HepG2 (cell line): ENCODE measurements around the gene KLHL36. TPM values are rescaled to one million over a fixed set of nuclear protein-coding genes. Genes with fewer than 3 reads are reported as not detected.

Source experiments
- ATAC-seq: fragments of 200-7000 bp; cut with Tn5 transposase; 3 replicates; pipeline ENCODE4 v1.9.1; 2020; ENCODE audit warnings: mild to moderate bottlenecking, moderate library complexity
- BruUV-seq: library from RNA; stranded (reverse); fragments of 400-500 nt; replicated peaks from 2 replicates; lab custom pipeline; 2021; lab: Mats Ljungman, UMichigan
- CTCF ChIA-PET: fragments of 300-600 bp; formaldehyde crosslinking; extraction: SDS; loops from one replicate; lab custom pipeline; 2021; ENCODE audit warnings: low total read pairs, inconsistent platforms, low intra/inter-chr PET ratio; lab: Yijun Ruan, JAX
- POLR2A ChIA-PET: fragments of 350-600 bp; sonication (Branson Sonifier 250); formaldehyde crosslinking; loops from one replicate; lab custom pipeline; 2020; ENCODE audit warnings: antibody characterized with exemption, inconsistent platforms; lab: Yijun Ruan, JAX
- DNase-seq: peaks from one replicate; pipeline ENCODE4 v3.0.0-alpha.2; 2015; ENCODE audit warnings: low spot score
- FAIRE-seq: peaks from 3 replicates; lab custom pipeline; 2011; peaks lifted over from hg19 to GRCh38; lab: Jason Lieb, UNC
- H2AFZ ChIP-seq: one replicate; pipeline ENCODE4 v1.6.1; 2011; ENCODE audit warnings: low read length, inconsistent platforms
- H3K27ac ChIP-seq: fragments of 300-600 bp; 3 replicates; pipeline ENCODE4 v1.8.0; 2011; ENCODE audit warnings: mixed run types, mild to moderate bottlenecking, mixed read lengths, low read length, inconsistent platforms; ENCODE audit not compliant: insufficient read depth; ENCODE audit errors: extremely low read length
- H3K27me3 ChIP-seq, 2 experiments: fragments of 200-600 bp in 1 of 2; 2 replicates in 1 of 2; 3 replicates in 1 of 2; pipeline versions ENCODE4 v1.6.0 to v1.8.0; 2011; ENCODE audit warnings: low read length in 2 of 2, mild to moderate bottlenecking in 2 of 2, moderate library complexity in 2 of 2, inconsistent platforms in 1 of 2; ENCODE audit not compliant: insufficient read depth in 2 of 2, control insufficient read depth in 1 of 2
- H3K36me3 ChIP-seq, 2 experiments: fragments of 200-600 bp in 1 of 2; replicated peaks in 1 of 2; 2 replicates in 1 of 2; 3 replicates in 1 of 2; pipeline versions ENCODE4 v1.5.1 to v1.8.0; 2011; ENCODE audit warnings: low read length in 2 of 2, inconsistent platforms in 1 of 2; ENCODE audit not compliant: insufficient read depth in 2 of 2, control insufficient read depth in 1 of 2
- H3K4me1 ChIP-seq: 2 replicates; pipeline ENCODE4 v1.5.1; 2012; ENCODE audit warnings: low read length, inconsistent platforms; ENCODE audit not compliant: insufficient read depth
- H3K4me2 ChIP-seq: 2 replicates; pipeline ENCODE4 v1.6.0; 2011; ENCODE audit warnings: low read depth, low read length, inconsistent platforms
- H3K4me3 ChIP-seq, 3 experiments: fragments of 200-600 bp in 1 of 3; sonication (generic), shearing (Covaris generic) in 1 of 3; replicated peaks in 1 of 3; 2 replicates each; pipeline ENCODE4 v1.5.1; 2011 to 2016; ENCODE audit warnings: low read length in 3 of 3, inconsistent platforms in 2 of 3, low read depth in 2 of 3, mild to moderate bottlenecking in 2 of 3, control low read depth in 1 of 3, mixed read lengths in 1 of 3; ENCODE audit not compliant: insufficient read depth in 1 of 3
- H3K79me2 ChIP-seq: one replicate; pipeline ENCODE4 v1.6.1; 2011; ENCODE audit warnings: low read length, inconsistent platforms; ENCODE audit not compliant: insufficient read depth
- H3K9ac ChIP-seq: 2 replicates; pipeline ENCODE4 v1.6.0; 2011; ENCODE audit warnings: mild to moderate bottlenecking, low read depth, low read length, inconsistent platforms; ENCODE audit not compliant: insufficient read depth
- H3K9me3 ChIP-seq: 2 replicates; pipeline ENCODE4 v1.5.1; 2012; ENCODE audit warnings: mild to moderate bottlenecking, low read length
- H4K20me1 ChIP-seq: 2 replicates; pipeline ENCODE4 v1.6.0; 2011; ENCODE audit warnings: inconsistent platforms, mild to moderate bottlenecking, low read length, moderate library complexity; ENCODE audit not compliant: insufficient read depth
- HES4 ChIP-seq: sonication (generic); formaldehyde crosslinking; IDR thresholded peaks from 2 replicates; pipeline ENCODE4 v1.9.0; 2021; ENCODE audit warnings: mild to moderate bottlenecking, missing genetic modification reagents, borderline replicate concordance
- KDM3A ChIP-seq: IDR thresholded peaks from 2 replicates; pipeline ENCODE4 v1.6.1; 2018; ENCODE audit warnings: low read depth, missing compliant biosample characterization
- PITX1 ChIP-seq: sonication (generic); formaldehyde crosslinking; IDR thresholded peaks from 2 replicates; pipeline ENCODE4 v1.5.1; 2020; ENCODE audit warnings: mild to moderate bottlenecking, missing genetic modification reagents
- SNRNP70 ChIP-seq: fragments of 200-400 bp; formaldehyde crosslinking; IDR thresholded peaks from 2 replicates; pipeline ENCODE4 v1.6.1; 2017; ENCODE audit warnings: mild to moderate bottlenecking, low read depth, low read length, moderate library complexity
- UBTF ChIP-seq: sonication (generic); formaldehyde crosslinking; IDR thresholded peaks from 2 replicates; pipeline ENCODE4 v1.4.0; 2020; ENCODE audit warnings: mild to moderate bottlenecking, missing genetic modification reagents
- ZNF687 ChIP-seq: sonication (generic); formaldehyde crosslinking; IDR thresholded peaks from 2 replicates; pipeline ENCODE4 v1.5.1; 2020; ENCODE audit warnings: mild to moderate bottlenecking, missing genetic modification reagents, moderate library complexity
- WGBS: methylation state at CpG from one replicate; pipeline ENCODE4 v1.1.6; 2017; ENCODE audit warnings: low lambda C conversion rate; 5-methylcytosine and 5-hydroxymethylcytosine counted together
- in situ Hi-C: cut with HindIII; loops from 2 replicates; pipeline ENCODE4 v1.10.0; 2017; ENCODE audit warnings: low pct_unique_long_range_greater_than_20kb; ENCODE audit not compliant: extremely low pct_ligation_motif_present
- intact Hi-C: fragments of 100-400 bp; cut with micrococcal nuclease; formaldehyde crosslinking; loops from one replicate; pipeline ENCODE4 v1.10.0; 2022; ENCODE audit not compliant: unreplicated experiment
- polyA plus RNA-seq, 8 experiments: library from polyadenylated mRNA; depleted of rRNA in 3 of 8; stranded (reverse) in 7 of 8; unstranded in 1 of 8; fragments of >200 nt; fragmentation: Illumina TruSeq in 4 of 8; extraction: Trizol in 4 of 8; gene quantifications; 2 replicates each; pipeline versions ENCODE4 v1.2.1 to v1.2.3, GENCODE V29; 2011 to 2016; ENCODE audit warnings: low read depth in 4 of 8, missing spikeins in 1 of 8, mixed read lengths in 1 of 8; ENCODE audit not compliant: insufficient read depth in 1 of 8
- total RNA-seq, 5 experiments: library from RNA; depleted of rRNA; stranded (reverse); fragments of >200 nt; fragmentation: Illumina TruSeq; extraction: Trizol; gene quantifications; 2 replicates each; pipeline ENCODE4 v1.2.3, GENCODE V29; 2016; ENCODE audit warnings: low read depth in 1 of 5

Gene KLHL36
- total and polyA plus RNA-seq, 2 of the 13 experiments (the other 11 are each of a cell fraction or from before 2014, with no cell fraction given) = 24.3 to 26.0 TPM

- H3K4me3 ChIP-seq = no peak overlapping the region; a peak in 1 of 6 replicates
- POLR2A ChIA-PET = no interaction called here
- BruUV-seq = no TSS peak
- CTCF ChIA-PET = no interaction called here
- in situ Hi-C loops = no loop called here
- no peaks in the 10 kb centered on the region for H3K9me3 ChIP-seq
- intact Hi-C loops = no loop called here
- DNase-seq (no peak), ATAC-seq (peak; percentile 65), FAIRE-seq (no peak)
- H4K20me1 ChIP-seq = no peaks in the 10 kb centered on the region
- WGBS = 32% methylated on average over 5 of the region's 8 CpGs
- H3K4me1 ChIP-seq = peaks cover 54% of the 10 kb centered on the region
- H3K4me2 ChIP-seq = peak overlapping the region; percentile 37; the same call in 1 of the 2 replicates
- no peaks in the 10 kb centered on the region for H3K36me3 ChIP-seq
- H2AFZ ChIP-seq = no peak overlapping the region
- no peak overlapping the region for H3K27ac ChIP-seq
- H3K9ac ChIP-seq = peak overlapping the region; percentile 17; the same call in 1 of the 2 replicates
- 0 out of 5 replicates have a peak, but pooled peaks cover 0 to 14% of the 10 kb centered on the region in 2 experiments for H3K27me3 ChIP-seq
- H3K79me2 ChIP-seq = no peaks in the 10 kb centered on the region
- TF ChIP-seq KDM3A (0 out of 2 replicates have a peak, but pooled peaks have one; percentile 16), PITX1 (CRISPR knock-in tag) (peak; percentile 13; the same call in 1 of the 2 replicates), UBTF (CRISPR knock-in tag) (0 out of 2 replicates have a peak, but pooled peaks have one; percentile 22), SNRNP70 (no peak), HES4 (0 out of 2 replicates have a peak, but pooled peaks have one; percentile 47), ZNF687 (peak; percentile 83)
These were observed 10.0 kb upstream of the KLHL36 start for GRCh38 chr16:84638231-84638806.
